SK-N-SH (cell line): Measurements from ENCODE around the gene NMNAT2. TPM values are rescaled to one million over a fixed set of nuclear protein-coding genes. Genes with fewer than 3 reads are reported as not detected.
"Not testable (repeated sequence)": the region's sequence is repeated elsewhere in the genome, so short reads cannot be mapped to it uniquely, and the experiment has no call there.

Source experiments
- CTCF ChIA-PET: fragments of 300-600, 350-600 bp; formaldehyde crosslinking; extraction: SDS; loops from one replicate; lab custom pipeline; 2021; lab: Yijun Ruan, JAX
- POLR2A ChIA-PET: fragments of 350-600 bp; sonication (Branson Sonifier 250); formaldehyde crosslinking; extraction: SDS; loops from one replicate; lab custom pipeline; 2020; ENCODE audit warnings: antibody characterized with exemption, inconsistent platforms; lab: Yijun Ruan, JAX
- DNase-seq: peaks from one replicate; pipeline ENCODE4 v3.0.0; 2012
- H2AFZ ChIP-seq: fragments of 200-600 bp; sonication (generic); 2 replicates; pipeline ENCODE4 v1.8.1; 2016; ENCODE audit warnings: antibody characterized with exemption, mild to moderate bottlenecking, low read depth
- H3F3A ChIP-seq: fragments of 200-600 bp; sonication (generic); replicated peaks from 2 replicates; pipeline ENCODE3; 2016; ENCODE audit warnings: antibody characterized with exemption, mild to moderate bottlenecking; ENCODE audit not compliant: insufficient read depth
- H3K27ac ChIP-seq, 2 experiments: fragments of 200-500 bp in 1 of 2; fragments of 200-600 bp in 1 of 2; sonication (Bioruptor generic) in 1 of 2; sonication (generic), shearing (Covaris generic) in 1 of 2; 2 replicates each; pipeline versions ENCODE4 v1.5.1 to v1.6.1; 2014 to 2016; ENCODE audit warnings: low read depth in 2 of 2, inconsistent platforms in 1 of 2, low read length in 1 of 2, mild to moderate bottlenecking in 1 of 2, mixed read lengths in 1 of 2
- H3K27me3 ChIP-seq: fragments of 200-600 bp; sonication (generic), shearing (Covaris generic); 2 replicates; pipeline ENCODE4 v1.6.1; 2016; ENCODE audit warnings: mixed run types; ENCODE audit not compliant: insufficient read depth
- H3K36me3 ChIP-seq, 2 experiments: fragments of 200-500 bp in 1 of 2; fragments of 200-600 bp in 1 of 2; sonication (Bioruptor generic) in 1 of 2; sonication (generic) in 1 of 2; replicated peaks in 1 of 2; 2 replicates each; pipeline versions ENCODE3 to v1.5.1; 2014 to 2016; ENCODE audit warnings: low read length in 1 of 2, mild to moderate bottlenecking in 1 of 2; ENCODE audit not compliant: insufficient read depth in 2 of 2, control insufficient read depth in 1 of 2
- H3K4me1 ChIP-seq, 2 experiments: fragments of 200-500 bp in 1 of 2; fragments of 200-600 bp in 1 of 2; sonication (Bioruptor generic) in 1 of 2; sonication (generic), shearing (Covaris generic) in 1 of 2; 2 replicates each; pipeline versions ENCODE4 v1.5.1 to v1.6.1; 2014 to 2016; ENCODE audit warnings: low read depth in 1 of 2, low read length in 1 of 2, mixed run types in 1 of 2; ENCODE audit not compliant: insufficient read depth in 2 of 2, control insufficient read depth in 1 of 2
- H3K4me2 ChIP-seq: fragments of 200-600 bp; sonication (generic), shearing (Covaris generic); 2 replicates; pipeline ENCODE4 v1.6.1; 2017; ENCODE audit warnings: mixed run types
- H3K4me3 ChIP-seq, 2 experiments: fragments of 200-500 bp in 1 of 2; fragments of 200-600 bp in 1 of 2; sonication (Bioruptor generic) in 1 of 2; sonication (generic), shearing (Covaris generic) in 1 of 2; 2 replicates each; pipeline versions ENCODE4 v1.5.1 to v1.8.1; 2014 to 2016; ENCODE audit warnings: low read depth in 2 of 2, inconsistent platforms in 1 of 2, low read length in 1 of 2, mild to moderate bottlenecking in 1 of 2, mixed read lengths in 1 of 2, moderate library complexity in 1 of 2
- H3K79me2 ChIP-seq: fragments of 200-600 bp; sonication (generic); 2 replicates; pipeline ENCODE4 v1.8.1; 2017; ENCODE audit warnings: mild to moderate bottlenecking; ENCODE audit not compliant: insufficient read depth
- H3K9ac ChIP-seq: fragments of 200-600 bp; sonication (generic); 2 replicates; pipeline ENCODE4 v1.6.1; 2017; ENCODE audit warnings: mixed run types
- H3K9me2 ChIP-seq: fragments of 200-600 bp; sonication (generic); 2 replicates; pipeline ENCODE4 v1.6.1; 2017; ENCODE audit warnings: mixed run types
- H3K9me3 ChIP-seq: fragments of 200-600 bp; sonication (generic); 2 replicates; pipeline ENCODE4 v1.6.1; 2017; ENCODE audit warnings: mixed run types, mild to moderate bottlenecking, moderate library complexity
- H4K20me1 ChIP-seq: fragments of 200-600 bp; sonication (generic); 2 replicates; pipeline ENCODE4 v1.6.1; 2017; ENCODE audit warnings: mild to moderate bottlenecking, mixed run types; ENCODE audit not compliant: insufficient read depth
- CHD2 ChIP-seq: fragments of 150-350 bp; IDR thresholded peaks from 2 replicates; pipeline ENCODE4 v1.6.1; 2018; ENCODE audit warnings: low read length; ENCODE audit not compliant: partially characterized antibody
- EZH2phosphoT487 ChIP-seq: fragments of 200-600 bp; sonication (generic); IDR thresholded peaks from 2 replicates; pipeline ENCODE4 v1.6.1; 2017; ENCODE audit warnings: low read depth, mixed run types, mild to moderate bottlenecking, antibody characterized with exemption, moderate library complexity, borderline replicate concordance
- FOXM1 ChIP-seq: IDR thresholded peaks from 2 replicates; pipeline ENCODE4 v1.4.0; 2012; ENCODE audit warnings: low read depth, mild to moderate bottlenecking
- GABPA ChIP-seq: IDR thresholded peaks from 2 replicates; pipeline ENCODE4 v1.4.0; 2012; ENCODE audit warnings: low read depth, mild to moderate bottlenecking
- GATA2 ChIP-seq: sonication (generic); formaldehyde crosslinking; IDR thresholded peaks from 2 replicates; pipeline ENCODE4 v1.5.0; 2020; ENCODE audit warnings: mild to moderate bottlenecking, missing genetic modification reagents
- RAD21 ChIP-seq: IDR thresholded peaks from 2 replicates; pipeline ENCODE4 v1.6.1; 2012; ENCODE audit warnings: mild to moderate bottlenecking, low read length
- RXRA ChIP-seq: IDR thresholded peaks from 2 replicates; pipeline ENCODE4 v1.4.0; 2012; ENCODE audit warnings: low read depth, mild to moderate bottlenecking, borderline replicate concordance
- SMC3 ChIP-seq: IDR thresholded peaks from 2 replicates; pipeline ENCODE4 v1.6.1; 2012; ENCODE audit warnings: low read depth, low read length, improper control_type of control experiment
- TCF12 ChIP-seq: IDR thresholded peaks from 2 replicates; pipeline ENCODE4 v1.4.0; 2012
- TEAD4 ChIP-seq: IDR thresholded peaks from 2 replicates; pipeline ENCODE4 v1.4.0; 2012; ENCODE audit warnings: mild to moderate bottlenecking, borderline replicate concordance; ENCODE audit not compliant: insufficient read depth
- WGBS: methylation state at CpG from one replicate; pipeline ENCODE4 v1.1.6; 2017; ENCODE audit warnings: low lambda C conversion rate; 5-methylcytosine and 5-hydroxymethylcytosine counted together
- polyA plus RNA-seq, 3 experiments: library from polyadenylated mRNA; depleted of rRNA; stranded (reverse); fragments of >200 nt; gene quantifications; 2 replicates each; pipeline ENCODE4 v1.2.3, GENCODE V29; 2012
- TF ChIP-seq, protein P1 (sequence below): fragments of 150-350 bp; IDR thresholded peaks from 2 replicates; pipeline ENCODE4 v1.6.1; 2017; ENCODE audit warnings: antibody characterized with exemption, low read length, low read depth, borderline replicate concordance
- TF ChIP-seq, protein P2 (sequence below): IDR thresholded peaks from 2 replicates; pipeline ENCODE4; 2012

The NMNAT2 gene
- polyA plus RNA-seq, 1 of the 3 experiments (the other 2 are of a cell fraction): 0.07 TPM

DNA sequence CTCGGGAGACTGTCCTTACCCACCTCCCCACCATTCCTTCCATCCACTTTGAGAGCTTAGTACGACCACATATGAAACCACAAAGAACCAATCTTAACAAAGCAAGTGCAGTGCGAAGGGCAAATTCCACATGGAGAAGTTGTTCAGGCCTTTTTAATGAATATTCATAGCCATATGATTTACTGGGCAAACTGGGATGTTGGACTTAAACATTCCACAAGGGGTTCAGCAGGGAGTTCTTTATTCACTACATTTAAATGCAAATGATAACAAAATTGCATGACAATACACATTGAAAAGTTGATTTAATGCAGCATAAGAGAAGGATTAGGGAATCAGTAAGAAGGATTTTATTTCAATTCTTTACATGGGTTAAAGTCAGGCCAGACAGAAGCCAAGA lies 14.7 kb downstream of the NMNAT2 start:
- Histone ChIP-seq H3K27me3 (no peaks in the 10 kb centered on the region; the same call in 1 of the 2 replicates), H3K9ac (no peak overlapping the region), H2AFZ (no peak overlapping the region), H3K4me3 (no peak overlapping the region), H3K79me2 (no peaks in the 10 kb centered on the region), H3K9me2 (no peaks in the 10 kb centered on the region), H4K20me1 (no peaks in the 10 kb centered on the region), H3K36me3 (no peaks in the 10 kb centered on the region), H3K4me2 (no peak overlapping the region), H3K4me1 (no peaks in the 10 kb centered on the region), H3F3A (no peaks in the 10 kb centered on the region), H3K27ac (no peak overlapping the region), H3K9me3 (no peaks in the 10 kb centered on the region)
- 44% methylated on average over 3 of the region's 3 CpGs for WGBS
- TF ChIP-seq RXRA (no peak), SMC3 (no peak), RAD21 (no peak), GATA2 (CRISPR knock-in tag) (no peak), FOXM1 (no peak), TCF12 (no peak), CHD2 (no peak), TEAD4 (no peak)
- TF ChIP-seq, protein P1, sequence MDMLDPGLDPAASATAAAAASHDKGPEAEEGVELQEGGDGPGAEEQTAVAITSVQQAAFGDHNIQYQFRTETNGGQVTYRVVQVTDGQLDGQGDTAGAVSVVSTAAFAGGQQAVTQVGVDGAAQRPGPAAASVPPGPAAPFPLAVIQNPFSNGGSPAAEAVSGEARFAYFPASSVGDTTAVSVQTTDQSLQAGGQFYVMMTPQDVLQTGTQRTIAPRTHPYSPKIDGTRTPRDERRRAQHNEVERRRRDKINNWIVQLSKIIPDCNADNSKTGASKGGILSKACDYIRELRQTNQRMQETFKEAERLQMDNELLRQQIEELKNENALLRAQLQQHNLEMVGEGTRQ: no peak
- TF ChIP-seq, protein P2, sequence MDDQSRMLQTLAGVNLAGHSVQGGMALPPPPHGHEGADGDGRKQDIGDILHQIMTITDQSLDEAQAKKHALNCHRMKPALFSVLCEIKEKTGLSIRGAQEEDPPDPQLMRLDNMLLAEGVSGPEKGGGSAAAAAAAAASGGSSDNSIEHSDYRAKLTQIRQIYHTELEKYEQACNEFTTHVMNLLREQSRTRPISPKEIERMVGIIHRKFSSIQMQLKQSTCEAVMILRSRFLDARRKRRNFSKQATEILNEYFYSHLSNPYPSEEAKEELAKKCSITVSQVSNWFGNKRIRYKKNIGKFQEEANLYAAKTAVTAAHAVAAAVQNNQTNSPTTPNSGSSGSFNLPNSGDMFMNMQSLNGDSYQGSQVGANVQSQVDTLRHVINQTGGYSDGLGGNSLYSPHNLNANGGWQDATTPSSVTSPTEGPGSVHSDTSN: no peak
- DNase-seq: no peak
- POLR2A ChIA-PET: interaction anchor here (0.6 kb wide), 1 partner anchor 15 kb away, joined by 5 read pairs; the partner anchor contains the start of gene NMNAT2
- CTCF ChIA-PET: no interaction called here

DNA sequence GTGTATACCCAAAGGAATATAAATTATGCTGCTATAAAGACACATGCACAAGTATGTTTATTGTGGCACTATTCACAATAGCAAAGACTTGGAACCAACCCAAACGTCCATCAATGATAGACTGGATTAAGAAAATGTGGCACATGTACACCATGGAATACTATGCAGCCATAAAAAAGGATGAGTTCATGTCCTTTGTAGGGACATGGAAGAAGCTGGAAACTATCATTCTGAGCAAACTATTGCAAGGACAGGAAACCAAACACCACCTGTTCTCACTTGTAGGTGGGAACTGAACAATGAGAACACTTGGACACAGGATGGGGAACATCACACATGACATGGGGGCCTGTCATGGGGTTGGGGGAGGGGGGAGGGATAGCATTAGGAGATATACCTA lies 16.6 kb downstream of the NMNAT2 start:
- POLR2A ChIA-PET, H3K27me3 ChIP-seq, H3F3A ChIP-seq, DNase-seq, H3K4me1 ChIP-seq, H3K9ac ChIP-seq, H3K36me3 ChIP-seq, H3K4me2 ChIP-seq, H4K20me1 ChIP-seq, H3K79me2 ChIP-seq, H2AFZ ChIP-seq, CTCF ChIA-PET, H3K27ac ChIP-seq, H3K4me3 ChIP-seq, H3K9me3 ChIP-seq, H3K9me2 ChIP-seq: not testable (repeated sequence)
- 5% methylated on average over 1 of the region's 1 CpG for WGBS

DNA sequence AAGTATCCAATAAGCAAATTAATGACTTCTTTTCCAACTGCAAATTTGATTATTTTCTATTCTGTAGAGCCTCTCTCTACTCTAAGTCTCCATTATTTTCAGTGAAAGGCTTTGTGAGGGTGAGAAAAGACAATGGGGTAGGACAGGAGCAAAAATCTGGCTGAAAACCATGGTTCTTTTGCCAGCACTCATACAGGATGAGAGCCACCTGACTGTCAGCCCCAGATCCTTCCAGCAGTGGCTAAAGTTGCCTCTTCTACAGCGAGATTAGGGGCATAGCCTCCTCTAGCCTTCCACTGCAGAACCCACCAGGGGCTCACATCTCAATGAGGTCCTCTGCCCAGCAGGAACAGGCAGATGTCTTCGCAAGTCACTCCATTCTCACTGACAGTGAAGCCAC lies 23.7 kb downstream of the NMNAT2 start:
- Histone ChIP-seq H3K36me3 (no peaks in the 10 kb centered on the region), H3K9ac (no peak overlapping the region), H3K27me3 (no peaks in the 10 kb centered on the region; the same call in 1 of the 2 replicates), H2AFZ (no peak overlapping the region), H3K4me3 (no peak overlapping the region), H3K4me2 (no peak overlapping the region), H3K79me2 (no peaks in the 10 kb centered on the region), H3K4me1 (no peaks in the 10 kb centered on the region), H4K20me1 (no peaks in the 10 kb centered on the region), H3K27ac (no peak overlapping the region), H3K9me3 (no peaks in the 10 kb centered on the region), H3K9me2 (no peaks in the 10 kb centered on the region), H3F3A (no peaks in the 10 kb centered on the region)
- no peak for DNase-seq
- ChIA-PET POLR2A (no interaction called here), CTCF (interaction anchor here (1.0 to 1.5 kb wide), 2 partner anchors 10 to 16 kb away, joined by 3 read pairs; no protein-coding TSS in a partner anchor)
- no peak for TF ChIP-seq TEAD4
- TF ChIP-seq RAD21: no peak
- TF ChIP-seq GABPA: no peak
- no peak for TF ChIP-seq SMC3
- TF ChIP-seq EZH2phosphoT487: no peak
- 20% methylated on average over 1 of the region's 2 CpGs for WGBS
